IgD-negative memory B cell (primary cell): ENCODE results near the gene DENND4C. TPM values are rescaled to one million over a fixed set of nuclear protein-coding genes. Genes with fewer than 3 reads are reported as not detected.

Source experiments
- H3K27ac Mint-ChIP-seq, 3 donors: one replicate each; pipeline ENCODE4 v1.8.0; 2020 to 2022; ENCODE audit warnings: mild to moderate bottlenecking in 3 of 3, mixed read lengths in 3 of 3, moderate library complexity in 1 of 3
- H3K27me3 Mint-ChIP-seq: one replicate; pipeline ENCODE4 v1.8.0; 2021; ENCODE audit warnings: mixed read lengths
- H3K36me3 Mint-ChIP-seq: one replicate; pipeline ENCODE4 v1.8.0; 2020; ENCODE audit warnings: mild to moderate bottlenecking, mixed read lengths
- H3K4me1 Mint-ChIP-seq, 3 donors: one replicate each; pipeline ENCODE4 v1.8.0; 2020 to 2022; ENCODE audit warnings: mixed read lengths in 3 of 3, mild to moderate bottlenecking in 1 of 3
- H3K4me3 Mint-ChIP-seq, 4 donors: one replicate each; pipeline ENCODE4 v1.8.0; 2020 to 2022; ENCODE audit warnings: mild to moderate bottlenecking in 4 of 4, mixed read lengths in 4 of 4, moderate library complexity in 3 of 4
- H3K9me3 Mint-ChIP-seq, 3 donors: one replicate each; pipeline ENCODE4 v1.8.0; 2020 to 2021; ENCODE audit warnings: mixed read lengths in 3 of 3, mild to moderate bottlenecking in 1 of 3
- polyA plus RNA-seq: library from polyadenylated mRNA; unstranded; fragments of 300-500 nt; fragmentation: Illumina TruSeq; gene quantifications from one replicate; pipeline ENCODE4 v1.2.3, GENCODE V29; 2021

DENND4C gene
- polyA plus RNA-seq, 1 donor from 2014 or later: 15.2 TPM

GRCh38 chr9:19201899-19202891 is 28.3 kb upstream of the DENND4C start:
- Mint-ChIP-seq H3K27me3 (no peaks in the 10 kb centered on the region), H3K4me1 (no peaks in the 10 kb centered on the region), H3K36me3 (peaks cover 3% of the 10 kb centered on the region), H3K9me3 (no peaks in the 10 kb centered on the region), H3K27ac (peak overlapping the region in 1 of 3 donors; percentile 48), H3K4me3 (no peak overlapping the region)

GRCh38 chr9:19203058-19203457 is 27.4 kb upstream of the DENND4C start:
- H3K27me3 Mint-ChIP-seq: no peaks in the 10 kb centered on the region
- no peaks in the 10 kb centered on the region for H3K4me1 Mint-ChIP-seq
- peak overlapping the region in 1 of 3 donors; percentile 79 for H3K27ac Mint-ChIP-seq
- no peaks in the 10 kb centered on the region for H3K9me3 Mint-ChIP-seq
- no peak overlapping the region for H3K4me3 Mint-ChIP-seq
- peaks cover 3% of the 10 kb centered on the region for H3K36me3 Mint-ChIP-seq

- H3K9me3 Mint-ChIP-seq: no peaks in the 10 kb centered on the region
- no peaks in the 10 kb centered on the region for H3K4me1 Mint-ChIP-seq
- H3K27ac Mint-ChIP-seq: no peak overlapping the region
- H3K27me3 Mint-ChIP-seq: no peaks in the 10 kb centered on the region
- no peaks in the 10 kb centered on the region for H3K36me3 Mint-ChIP-seq
- no peak overlapping the region for H3K4me3 Mint-ChIP-seq
These were observed 21.8 kb upstream of the DENND4C start for GRCh38 chr9:19208653-19209052.

GRCh38 chr9:19209188-19209587 is 21.3 kb upstream of the DENND4C start:
- Mint-ChIP-seq H3K27me3 (no peaks in the 10 kb centered on the region), H3K4me3 (no peak overlapping the region), H3K4me1 (no peaks in the 10 kb centered on the region)

GRCh38 chr9:19213823-19214222 is 16.7 kb upstream of the DENND4C start:
- Mint-ChIP-seq H3K4me1 (no peaks in the 10 kb centered on the region), H3K27ac (no peak overlapping the region), H3K9me3 (no peaks in the 10 kb centered on the region), H3K36me3 (no peaks in the 10 kb centered on the region), H3K4me3 (no peak overlapping the region), H3K27me3 (peaks cover 2% of the 10 kb centered on the region)

More at GRCh38 chr9:19209188-19209587, 21.3 kb upstream of the DENND4C start:
- no peak overlapping the region for H3K27ac Mint-ChIP-seq
- H3K9me3 Mint-ChIP-seq: no peaks in the 10 kb centered on the region
- H3K36me3 Mint-ChIP-seq: no peaks in the 10 kb centered on the region

- Mint-ChIP-seq H3K27me3 (peaks cover 2% of the 10 kb centered on the region), H3K36me3 (no peaks in the 10 kb centered on the region), H3K4me3 (no peak overlapping the region), H3K27ac (peak overlapping the region in 1 of 3 donors; percentile 3), H3K4me1 (no peaks in the 10 kb centered on the region), H3K9me3 (no peaks in the 10 kb centered on the region)
These were observed 14.0 kb upstream of the DENND4C start for GRCh38 chr9:19216466-19216865.

GRCh38 chr9:19221326-19221725 is 9.2 kb upstream of the DENND4C start:
- no peaks in the 10 kb centered on the region for H3K9me3 Mint-ChIP-seq
- H3K27me3 Mint-ChIP-seq: peaks cover 2% of the 10 kb centered on the region
- H3K27ac Mint-ChIP-seq: no peak overlapping the region
- peak overlapping the region in 1 of 4 donors; percentile 52 for H3K4me3 Mint-ChIP-seq
- H3K4me1 Mint-ChIP-seq: no peaks in the 10 kb centered on the region
- H3K36me3 Mint-ChIP-seq: no peaks in the 10 kb centered on the region

GRCh38 chr9:19223724-19224123 is 6.8 kb upstream of the DENND4C start:
- Mint-ChIP-seq H3K4me1 (no peaks in the 10 kb centered on the region), H3K4me3 (no peak overlapping the region), H3K27me3 (no peaks in the 10 kb centered on the region), H3K9me3 (no peaks in the 10 kb centered on the region), H3K27ac (no peak overlapping the region), H3K36me3 (no peaks in the 10 kb centered on the region)

GRCh38 chr9:19224563-19224962 is 5.9 kb upstream of the DENND4C start:
- Mint-ChIP-seq H3K27ac (no peak overlapping the region), H3K27me3 (no peaks in the 10 kb centered on the region), H3K9me3 (no peaks in the 10 kb centered on the region), H3K4me3 (no peak overlapping the region), H3K36me3 (no peaks in the 10 kb centered on the region), H3K4me1 (peaks cover 0 to 5% (median 2%) of the 10 kb centered on the region in 3 donors)

- Mint-ChIP-seq H3K36me3 (no peaks in the 10 kb centered on the region), H3K9me3 (no peaks in the 10 kb centered on the region), H3K27ac (peak overlapping the region; percentile 67 to 81 (median 80)), H3K27me3 (no peaks in the 10 kb centered on the region), H3K4me3 (peak overlapping the region in 3 of 4 donors; percentile 82 to 95 (median 95)), H3K4me1 (peaks cover 2 to 13% (median 8%) of the 10 kb centered on the region in 3 donors)
These were observed 718 bp upstream of the DENND4C start for GRCh38 chr9:19229595-19230354.

GRCh38 chr9:19231126-19231903 is 822 bp downstream of the DENND4C start:
- H3K4me1 Mint-ChIP-seq: peaks cover 2 to 16% (median 11%) of the 10 kb centered on the region in 3 donors

GRCh38 chr9:19231904-19232822 is 1.7 kb downstream of the DENND4C start:
- Mint-ChIP-seq H3K27ac (no peak overlapping the region), H3K9me3 (no peaks in the 10 kb centered on the region), H3K4me3 (no peak overlapping the region), H3K27me3 (no peaks in the 10 kb centered on the region), H3K36me3 (peaks cover 2% of the 10 kb centered on the region), H3K4me1 (peaks cover 2 to 19% (median 16%) of the 10 kb centered on the region in 3 donors)

More at GRCh38 chr9:19231126-19231903, 822 bp downstream of the DENND4C start:
- H3K9me3 Mint-ChIP-seq: no peaks in the 10 kb centered on the region
- H3K4me3 Mint-ChIP-seq: no peak overlapping the region
- H3K36me3 Mint-ChIP-seq: no peaks in the 10 kb centered on the region
- no peak overlapping the region for H3K27ac Mint-ChIP-seq
- H3K27me3 Mint-ChIP-seq: no peaks in the 10 kb centered on the region

GRCh38 chr9:19232823-19233194 is 2.3 kb downstream of the DENND4C start:
- no peak overlapping the region for H3K27ac Mint-ChIP-seq
- H3K36me3 Mint-ChIP-seq: peaks cover 2% of the 10 kb centered on the region
- H3K4me1 Mint-ChIP-seq: peaks cover 2 to 19% (median 16%) of the 10 kb centered on the region in 3 donors
- no peaks in the 10 kb centered on the region for H3K9me3 Mint-ChIP-seq
- H3K4me3 Mint-ChIP-seq: no peak overlapping the region
- no peaks in the 10 kb centered on the region for H3K27me3 Mint-ChIP-seq

GRCh38 chr9:19233344-19233743 is 2.9 kb downstream of the DENND4C start:
- Mint-ChIP-seq H3K4me3 (peak overlapping the region in 1 of 4 donors; percentile 76), H3K4me1 (peaks cover 2 to 19% (median 16%) of the 10 kb centered on the region in 3 donors), H3K27ac (no peak overlapping the region)

More at GRCh38 chr9:19233344-19233743, 2.9 kb downstream of the DENND4C start:
- H3K36me3 Mint-ChIP-seq: peaks cover 2% of the 10 kb centered on the region
- no peaks in the 10 kb centered on the region for H3K27me3 Mint-ChIP-seq
- H3K9me3 Mint-ChIP-seq: no peaks in the 10 kb centered on the region
